Lower leg skin (tissue), 4 donors: Measurements from ENCODE around the gene FRMD7. TPM values are rescaled to one million over a fixed set of nuclear protein-coding genes. Genes with fewer than 3 reads are reported as not detected.
"Not testable (repeated sequence)": the region's sequence is repeated elsewhere in the genome, so short reads cannot be mapped to it uniquely, and the experiment has no call there.

Experiments used
- DNase-seq, 2 donors: peaks; one replicate each; pipeline ENCODE4 v3.0.0-alpha.2; 2019; ENCODE audit warnings: low spot score in 2 of 2
- H3K4me3 ChIP-seq: fragments of 200-600 bp; sonication (generic); 2 replicates; pipeline ENCODE4 v1.5.1; 2017; ENCODE audit warnings: mild to moderate bottlenecking, low read depth; ENCODE audit not compliant: poor library complexity, severe bottlenecking
- CTCF ChIP-seq, 3 donors: fragments of 450-650 bp; IDR thresholded peaks; one replicate each; pipeline ENCODE4 v1.5.1; 2016; ENCODE audit warnings: antibody characterized with exemption in 3 of 3, mild to moderate bottlenecking in 3 of 3, moderate library complexity in 2 of 3
- POLR2A ChIP-seq, 2 donors: fragments of 450-650 bp; IDR thresholded peaks; one replicate each; pipeline ENCODE4 v1.6.1; 2016 to 2017; ENCODE audit warnings: antibody characterized with exemption in 2 of 2, mild to moderate bottlenecking in 1 of 2, moderate library complexity in 1 of 2
- WGBS, 2 donors: methylation state at CpG; one replicate each; pipeline ENCODE4 v1.1.5; 2018; 5-methylcytosine and 5-hydroxymethylcytosine counted together
- intact Hi-C: fragments of 100-400 bp; cut with DNase I; formaldehyde crosslinking; loops from one replicate; pipeline ENCODE4 v1.15.0; 2023; ENCODE audit warnings: low total_unique reads
- total RNA-seq, 4 donors: library from RNA; depleted of rRNA; stranded (reverse); fragments of >200 nt; gene quantifications; one replicate each; pipeline ENCODE4 v1.1.0, GENCODE V29; 2016

The FRMD7 gene
- total RNA-seq, 4 donors from 2014 or later, result 0.13 to 0.88 TPM; not detected in 2

- no peak overlapping the region for H3K4me3 ChIP-seq
- TF ChIP-seq POLR2A (IDR thresholded peaks at IDR 0.05) (no peak), CTCF (IDR thresholded peaks at IDR 0.05) (no peak)
- WGBS, 2 donors, result 67 to 70% methylated on average over 2 of the region's 2 CpGs
- intact Hi-C loops, result loop anchor here (10.0 kb wide), 1 partner anchor 215 kb away; no protein-coding TSS in a partner anchor
- DNase-seq, result no peak
Measured at GRCh38 chrX:132059973-132060540, 67.8 kb downstream of the FRMD7 start.

- whole genome bisulfite sequencing, 2 donors, result 61 to 87% methylated on average over 2 of the region's 2 CpGs
- DNase-seq, result no peak
- no peak overlapping the region for H3K4me3 ChIP-seq
- TF ChIP-seq POLR2A (IDR thresholded peaks at IDR 0.05), result no peak
- no peak for TF ChIP-seq CTCF (IDR thresholded peaks at IDR 0.05)
- intact Hi-C loops, result no loop called here
Measured at GRCh38 chrX:132058975-132059374, 68.8 kb downstream of the FRMD7 start.

GRCh38 chrX:132058050-132058449, 69.8 kb downstream of the FRMD7 start:
- no peak overlapping the region for H3K4me3 ChIP-seq
- no peak for DNase-seq
- TF ChIP-seq POLR2A (IDR thresholded peaks at IDR 0.05) (no peak), CTCF (IDR thresholded peaks at IDR 0.05) (no peak)
- 88 to 96% methylated on average over 4 of the region's 4 CpGs for WGBS, 2 donors
- intact Hi-C loops, result no loop called here

- intact Hi-C loops, DNase-seq, H3K4me3 ChIP-seq: not testable (repeated sequence)
Measured at GRCh38 chrX:132051778-132052177, 76.0 kb downstream of the FRMD7 start.

- 57 to 81% methylated on average over 2 of the region's 2 CpGs for WGBS, 2 donors
- intact Hi-C loops, result no loop called here
- no peak for TF ChIP-seq CTCF (IDR thresholded peaks at IDR 0.05)
- TF ChIP-seq POLR2A (IDR thresholded peaks at IDR 0.05), result no peak
- no peak overlapping the region for H3K4me3 ChIP-seq
- DNase-seq, result no peak
Measured at GRCh38 chrX:132046533-132046932, 81.3 kb downstream of the FRMD7 start.

- WGBS, 2 donors, result 66 to 78% methylated on average over 2 of the region's 2 CpGs
- H3K4me3 ChIP-seq, result no peak overlapping the region
- intact Hi-C loops, result no loop called here
- TF ChIP-seq CTCF (IDR thresholded peaks at IDR 0.05) (no peak), POLR2A (IDR thresholded peaks at IDR 0.05) (no peak)
- DNase-seq, result no peak
Measured at GRCh38 chrX:132045456-132045855, 82.4 kb downstream of the FRMD7 start.
